HepG2 (cell line): ENCODE measurements around the gene FAM174C. TPM values are rescaled to one million over a fixed set of nuclear protein-coding genes. Genes with fewer than 3 reads are reported as not detected.

ENCODE experiments used
- GATAD1 ChIP-seq: IDR thresholded peaks from 2 replicates; pipeline ENCODE4 v1.6.1; 2016; ENCODE audit warnings: missing genetic modification reagents, missing compliant biosample characterization
- LCORL ChIP-seq, 2 experiments: fragments of 450-650 bp in 1 of 2; sonication (generic) in 1 of 2; formaldehyde crosslinking in 1 of 2; IDR thresholded peaks; 2 replicates each; pipeline versions ENCODE4 v1.5.0 to v1.6.1; 2017 to 2020; ENCODE audit warnings: antibody characterized with exemption in 1 of 2, missing genetic modification reagents in 1 of 2
- SKI ChIP-seq: fragments of 450-650 bp; IDR thresholded peaks from one replicate; pipeline ENCODE4 v1.6.1; 2018; ENCODE audit warnings: mild to moderate bottlenecking; ENCODE audit not compliant: partially characterized antibody
- SMAD3 ChIP-seq: sonication (generic); formaldehyde crosslinking; IDR thresholded peaks from 2 replicates; pipeline ENCODE4 v1.4.0; 2020; ENCODE audit warnings: missing genetic modification reagents
- ZNF296 ChIP-seq: sonication (generic); formaldehyde crosslinking; conservative IDR thresholded peaks from 2 replicates; pipeline ENCODE4 v1.5.0; 2020; ENCODE audit warnings: mild to moderate bottlenecking, missing genetic modification reagents
- ZNF629 ChIP-seq: sonication (generic); formaldehyde crosslinking; conservative IDR thresholded peaks from 2 replicates; pipeline ENCODE4 v1.5.0; 2020; ENCODE audit warnings: missing genetic modification reagents
- ZNF775 ChIP-seq: sonication (generic); formaldehyde crosslinking; IDR thresholded peaks from 2 replicates; pipeline ENCODE4 v1.4.0; 2020; ENCODE audit warnings: missing genetic modification reagents, mild to moderate bottlenecking, moderate library complexity, borderline replicate concordance
- ZSCAN9 ChIP-seq: IDR thresholded peaks from 2 replicates; pipeline ENCODE4 v1.6.1; 2016; ENCODE audit warnings: borderline replicate concordance
- polyA plus RNA-seq, 8 experiments: library from polyadenylated mRNA; depleted of rRNA in 3 of 8; stranded (reverse) in 7 of 8; unstranded in 1 of 8; fragments of >200 nt; fragmentation: Illumina TruSeq in 4 of 8; extraction: Trizol in 4 of 8; gene quantifications; 2 replicates each; pipeline versions ENCODE4 v1.2.1 to v1.2.3, GENCODE V29; 2011 to 2016; ENCODE audit warnings: low read depth in 4 of 8, missing spikeins in 1 of 8, mixed read lengths in 1 of 8; ENCODE audit not compliant: insufficient read depth in 1 of 8
- total RNA-seq, 5 experiments: library from RNA; depleted of rRNA; stranded (reverse); fragments of >200 nt; fragmentation: Illumina TruSeq; extraction: Trizol; gene quantifications; 2 replicates each; pipeline ENCODE4 v1.2.3, GENCODE V29; 2016; ENCODE audit warnings: low read depth in 1 of 5
- TF ChIP-seq, protein P1 (sequence below): sonication (generic); formaldehyde crosslinking; IDR thresholded peaks from 2 replicates; pipeline ENCODE4 v1.9.0; 2021; ENCODE audit warnings: missing genetic modification reagents, borderline replicate concordance
- TF ChIP-seq, protein P2 (sequence below): IDR thresholded peaks from 2 replicates; pipeline ENCODE4 v1.6.1; 2016; ENCODE audit warnings: low read depth, borderline replicate concordance

Gene FAM174C
- total and polyA plus RNA-seq, 2 of the 13 experiments (the other 11 are each of a cell fraction or from before 2014, with no cell fraction given): 19.5 to 31.3 TPM

DNA sequence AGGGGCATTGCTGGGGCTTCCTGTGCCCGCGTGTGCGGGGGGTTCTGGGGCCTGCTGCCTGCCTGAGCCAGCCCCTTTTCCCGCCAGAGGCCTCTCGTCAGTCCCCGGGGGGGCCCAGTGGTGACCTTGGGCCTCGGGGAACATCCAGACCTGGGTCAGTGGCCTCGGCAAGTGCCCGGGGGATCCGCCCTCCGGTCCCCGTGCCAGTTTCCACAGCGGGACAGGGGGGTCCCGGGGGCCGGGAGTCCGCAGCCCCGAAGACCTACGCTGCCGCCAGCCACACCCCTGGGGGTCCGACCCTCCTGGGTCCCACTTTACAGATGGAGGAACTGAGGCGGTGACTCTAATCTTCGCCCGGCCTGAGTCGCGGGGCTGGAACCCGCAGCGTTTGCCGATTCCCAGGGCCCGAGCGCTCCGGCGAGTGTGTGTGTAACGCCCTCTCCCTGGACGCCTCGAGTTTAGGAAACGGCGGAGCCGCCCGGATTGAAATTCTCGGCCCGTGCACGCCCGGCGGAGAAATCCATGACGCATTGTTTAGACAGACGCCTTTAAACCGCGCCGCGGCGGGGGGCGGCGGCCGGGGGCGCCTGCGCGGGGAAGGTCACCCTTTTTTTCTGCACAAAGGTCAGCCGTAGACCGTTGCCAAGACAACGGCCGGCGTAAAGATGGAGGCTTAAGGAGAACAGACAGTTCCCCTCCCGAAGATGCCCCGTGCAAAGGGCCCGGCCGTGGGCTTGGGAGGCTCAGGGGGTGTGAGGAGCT lies 49.7 kb downstream of the FAM174C start (continued):
- TF ChIP-seq ZNF775 (CRISPR knock-in tag): no peak
- TF ChIP-seq, protein P1, sequence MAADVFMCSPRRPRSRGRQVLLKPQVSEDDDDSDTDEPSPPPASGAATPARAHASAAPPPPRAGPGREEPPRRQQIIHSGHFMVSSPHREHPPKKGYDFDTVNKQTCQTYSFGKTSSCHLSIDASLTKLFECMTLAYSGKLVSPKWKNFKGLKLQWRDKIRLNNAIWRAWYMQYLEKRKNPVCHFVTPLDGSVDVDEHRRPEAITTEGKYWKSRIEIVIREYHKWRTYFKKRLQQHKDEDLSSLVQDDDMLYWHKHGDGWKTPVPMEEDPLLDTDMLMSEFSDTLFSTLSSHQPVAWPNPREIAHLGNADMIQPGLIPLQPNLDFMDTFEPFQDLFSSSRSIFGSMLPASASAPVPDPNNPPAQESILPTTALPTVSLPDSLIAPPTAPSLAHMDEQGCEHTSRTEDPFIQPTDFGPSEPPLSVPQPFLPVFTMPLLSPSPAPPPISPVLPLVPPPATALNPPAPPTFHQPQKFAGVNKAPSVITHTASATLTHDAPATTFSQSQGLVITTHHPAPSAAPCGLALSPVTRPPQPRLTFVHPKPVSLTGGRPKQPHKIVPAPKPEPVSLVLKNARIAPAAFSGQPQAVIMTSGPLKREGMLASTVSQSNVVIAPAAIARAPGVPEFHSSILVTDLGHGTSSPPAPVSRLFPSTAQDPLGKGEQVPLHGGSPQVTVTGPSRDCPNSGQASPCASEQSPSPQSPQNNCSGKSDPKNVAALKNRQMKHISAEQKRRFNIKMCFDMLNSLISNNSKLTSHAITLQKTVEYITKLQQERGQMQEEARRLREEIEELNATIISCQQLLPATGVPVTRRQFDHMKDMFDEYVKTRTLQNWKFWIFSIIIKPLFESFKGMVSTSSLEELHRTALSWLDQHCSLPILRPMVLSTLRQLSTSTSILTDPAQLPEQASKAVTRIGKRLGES (CRISPR knock-in tag): no peak
- peak; percentile 93 for TF ChIP-seq ZNF629 (CRISPR knock-in tag)
- TF ChIP-seq ZSCAN9: no peak; the same call in 1 of the 2 replicates
- peak; percentile 47 for TF ChIP-seq GATAD1 (CRISPR knock-in tag)
- TF ChIP-seq, protein P2, sequence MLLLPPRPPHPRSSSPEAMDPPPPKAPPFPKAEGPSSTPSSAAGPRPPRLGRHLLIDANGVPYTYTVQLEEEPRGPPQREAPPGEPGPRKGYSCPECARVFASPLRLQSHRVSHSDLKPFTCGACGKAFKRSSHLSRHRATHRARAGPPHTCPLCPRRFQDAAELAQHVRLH (CRISPR knock-in tag): peak; percentile 35; the same call in 1 of the 2 replicates
- TF ChIP-seq SMAD3 (CRISPR knock-in tag): no peak; the same call in none of the 2 replicates
- peak; percentile 56 for TF ChIP-seq SKI
- TF ChIP-seq ZNF296 (CRISPR knock-in tag): no peak
- no peak for TF ChIP-seq LCORL (IDR thresholded peaks at IDR 0.05)
- TF ChIP-seq LCORL (CRISPR knock-in tag; IDR thresholded peaks at IDR 0.05): peak; percentile 85
